ENCODE results near the gene PAX3.
A peak's percentile ranks its signal among the peaks of the same experiment; 100 is the strongest.

PAX3 gene

GRCh38 chr2:222298311-222299150 lies at the start of gene PAX3:
TSS of gene PAX3 (minus strand) at chr2:222298998. CDS start at chr2:222298615, 383 bp downstream.
- no peaks in the 10 kb centered on the region for H3K9me3 ChIP-seq (ENCODE audit: control insufficient read depth, insufficient read depth, low read length)
- peaks cover 9% of the 10 kb centered on the region; the same call in 1 of the 2 replicates for H3K4me1 ChIP-seq (ENCODE audit: insufficient read depth, low read length)
- peak within 1 kb of the TSS; percentile 41; the same call in 1 of the 2 replicates for H3K9ac ChIP-seq (ENCODE audit: low read depth, low read length)
- no peaks in the 10 kb centered on the region for H3K36me3 ChIP-seq (ENCODE audit: insufficient read depth, low read length)

GRCh38 chr2:222341331-222341730 lies 42.5 kb upstream of the PAX3 start:
- no peaks in the 10 kb centered on the region for H3K36me3 ChIP-seq (ENCODE audit: insufficient read depth, low read length)
- H3K9me3 ChIP-seq (ENCODE audit: control insufficient read depth, insufficient read depth, low read length) = no peaks in the 10 kb centered on the region
- H3K4me1 ChIP-seq (ENCODE audit: insufficient read depth, low read length) = no peaks in the 10 kb centered on the region
- H3K9ac ChIP-seq (ENCODE audit: low read depth, low read length) = no peak overlapping the region

GRCh38 chr2:222338374-222338773 lies 39.6 kb upstream of the PAX3 start:
- Histone ChIP-seq H3K9ac (ENCODE audit: low read depth, low read length) (no peak overlapping the region), H3K4me1 (ENCODE audit: insufficient read depth, low read length) (no peaks in the 10 kb centered on the region)

GRCh38 chr2:222336931-222337330 lies 38.1 kb upstream of the PAX3 start:
- Histone ChIP-seq H3K9me3 (ENCODE audit: control insufficient read depth, insufficient read depth, low read length) (no peaks in the 10 kb centered on the region), H3K9ac (ENCODE audit: low read depth, low read length) (no peak overlapping the region), H3K36me3 (ENCODE audit: insufficient read depth, low read length) (no peaks in the 10 kb centered on the region), H3K4me1 (ENCODE audit: insufficient read depth, low read length) (no peaks in the 10 kb centered on the region)

More at GRCh38 chr2:222338374-222338773, 39.6 kb upstream of the PAX3 start:
- Histone ChIP-seq H3K36me3 (ENCODE audit: insufficient read depth, low read length) (no peaks in the 10 kb centered on the region), H3K9me3 (ENCODE audit: control insufficient read depth, insufficient read depth, low read length) (no peaks in the 10 kb centered on the region)

GRCh38 chr2:222336442-222336841 lies 37.6 kb upstream of the PAX3 start:
- Histone ChIP-seq H3K9me3 (ENCODE audit: control insufficient read depth, insufficient read depth, low read length) (no peaks in the 10 kb centered on the region), H3K4me1 (ENCODE audit: insufficient read depth, low read length) (no peaks in the 10 kb centered on the region), H3K36me3 (ENCODE audit: insufficient read depth, low read length) (no peaks in the 10 kb centered on the region), H3K9ac (ENCODE audit: low read depth, low read length) (no peak overlapping the region)

GRCh38 chr2:222334914-222335313 lies 36.1 kb upstream of the PAX3 start:
- Histone ChIP-seq H3K9ac (ENCODE audit: low read depth, low read length) (no peak overlapping the region), H3K4me1 (ENCODE audit: insufficient read depth, low read length) (no peaks in the 10 kb centered on the region), H3K9me3 (ENCODE audit: control insufficient read depth, insufficient read depth, low read length) (no peaks in the 10 kb centered on the region), H3K36me3 (ENCODE audit: insufficient read depth, low read length) (no peaks in the 10 kb centered on the region)

GRCh38 chr2:222333397-222333796 lies 34.6 kb upstream of the PAX3 start:
- no peaks in the 10 kb centered on the region for H3K9me3 ChIP-seq (ENCODE audit: control insufficient read depth, insufficient read depth, low read length)
- no peaks in the 10 kb centered on the region for H3K36me3 ChIP-seq (ENCODE audit: insufficient read depth, low read length)
- H3K9ac ChIP-seq (ENCODE audit: low read depth, low read length) = no peak overlapping the region
- H3K4me1 ChIP-seq (ENCODE audit: insufficient read depth, low read length) = no peaks in the 10 kb centered on the region

- no peaks in the 10 kb centered on the region for H3K36me3 ChIP-seq (ENCODE audit: insufficient read depth, low read length)
- no peak overlapping the region for H3K9ac ChIP-seq (ENCODE audit: low read depth, low read length)
- H3K9me3 ChIP-seq (ENCODE audit: control insufficient read depth, insufficient read depth, low read length) = no peaks in the 10 kb centered on the region
- no peaks in the 10 kb centered on the region for H3K4me1 ChIP-seq (ENCODE audit: insufficient read depth, low read length)
Measured at GRCh38 chr2:222332116-222332515, 33.3 kb upstream of the PAX3 start.

GRCh38 chr2:222330910-222331309 lies 32.1 kb upstream of the PAX3 start:
- H3K9ac ChIP-seq (ENCODE audit: low read depth, low read length) = no peak overlapping the region
- no peaks in the 10 kb centered on the region for H3K9me3 ChIP-seq (ENCODE audit: control insufficient read depth, insufficient read depth, low read length)
- H3K36me3 ChIP-seq (ENCODE audit: insufficient read depth, low read length) = no peaks in the 10 kb centered on the region
- H3K4me1 ChIP-seq (ENCODE audit: insufficient read depth, low read length) = no peaks in the 10 kb centered on the region

- Histone ChIP-seq H3K9me3 (ENCODE audit: control insufficient read depth, insufficient read depth, low read length) (no peaks in the 10 kb centered on the region; the same call in 1 of the 2 replicates), H3K4me1 (ENCODE audit: insufficient read depth, low read length) (no peaks in the 10 kb centered on the region; the same call in 1 of the 2 replicates), H3K9ac (ENCODE audit: low read depth, low read length) (no peak overlapping the region), H3K36me3 (ENCODE audit: insufficient read depth, low read length) (no peaks in the 10 kb centered on the region)
Measured at GRCh38 chr2:222322236-222322635, 23.4 kb upstream of the PAX3 start.

- H3K9ac ChIP-seq (ENCODE audit: low read depth, low read length) = peak overlapping the region; percentile 59; the same call in 1 of the 2 replicates
- H3K36me3 ChIP-seq (ENCODE audit: insufficient read depth, low read length) = no peaks in the 10 kb centered on the region
- H3K4me1 ChIP-seq (ENCODE audit: insufficient read depth, low read length) = no peaks in the 10 kb centered on the region; the same call in 1 of the 2 replicates
- no peaks in the 10 kb centered on the region; the same call in 1 of the 2 replicates for H3K9me3 ChIP-seq (ENCODE audit: control insufficient read depth, insufficient read depth, low read length)
Measured at GRCh38 chr2:222320436-222321395, 21.9 kb upstream of the PAX3 start.

GRCh38 chr2:222319586-222320435 lies 21.0 kb upstream of the PAX3 start:
- Histone ChIP-seq H3K4me1 (ENCODE audit: insufficient read depth, low read length) (no peaks in the 10 kb centered on the region; the same call in 1 of the 2 replicates), H3K9me3 (ENCODE audit: control insufficient read depth, insufficient read depth, low read length) (no peaks in the 10 kb centered on the region; the same call in 1 of the 2 replicates), H3K9ac (ENCODE audit: low read depth, low read length) (peak overlapping the region; percentile 59; the same call in 1 of the 2 replicates), H3K36me3 (ENCODE audit: insufficient read depth, low read length) (no peaks in the 10 kb centered on the region)

GRCh38 chr2:222318712-222319585 lies 20.2 kb upstream of the PAX3 start:
- H3K36me3 ChIP-seq (ENCODE audit: insufficient read depth, low read length) = no peaks in the 10 kb centered on the region
- no peaks in the 10 kb centered on the region; the same call in 1 of the 2 replicates for H3K4me1 ChIP-seq (ENCODE audit: insufficient read depth, low read length)
- H3K9me3 ChIP-seq (ENCODE audit: control insufficient read depth, insufficient read depth, low read length) = no peaks in the 10 kb centered on the region; the same call in 1 of the 2 replicates
- peak overlapping the region; percentile 42; the same call in 1 of the 2 replicates for H3K9ac ChIP-seq (ENCODE audit: low read depth, low read length)

Measured in ES-I3 (cell line).